HepG2 (cell line): ENCODE measurements around the gene PIGR.

Source experiments
- FOXK1 ChIP-seq: sonication (generic); formaldehyde crosslinking; IDR thresholded peaks from 2 replicates; pipeline ENCODE4 v1.4.0; 2020; ENCODE audit warnings: low read depth, missing genetic modification reagents, borderline replicate concordance
- POLR2A ChIP-seq, 2 experiments: IDR thresholded peaks; 2 replicates each; pipeline ENCODE4 v1.6.1; 2011; ENCODE audit warnings: low read depth in 2 of 2, low read length in 2 of 2, mild to moderate bottlenecking in 1 of 2, moderate library complexity in 1 of 2; ENCODE audit not compliant: insufficient read depth in 1 of 2
- TAF1 ChIP-seq: sonication (generic); formaldehyde crosslinking; IDR thresholded peaks from 2 replicates; pipeline ENCODE4 v1.4.0; 2020; ENCODE audit warnings: missing genetic modification reagents
- YY1 ChIP-seq: IDR thresholded peaks from 2 replicates; pipeline ENCODE4 v1.6.1; 2011; ENCODE audit warnings: low read length, low read depth, moderate library complexity, mild to moderate bottlenecking; ENCODE audit not compliant: insufficient read depth, insufficient replicate concordance
- ZC3H13 ChIP-seq: sonication (generic); formaldehyde crosslinking; IDR thresholded peaks from 2 replicates; pipeline ENCODE4 v1.8.1; 2023; ENCODE audit warnings: mild to moderate bottlenecking, missing genetic modification reagents, moderate library complexity
- ZNF10 ChIP-seq: sonication (generic); formaldehyde crosslinking; IDR thresholded peaks from 2 replicates; pipeline ENCODE4 v1.4.0; 2020; ENCODE audit warnings: mild to moderate bottlenecking, low read depth, missing genetic modification reagents, borderline replicate concordance

- no peak for TF ChIP-seq ZC3H13 (CRISPR knock-in tag)
- TF ChIP-seq FOXK1 = no peak
- TF ChIP-seq ZNF10 (CRISPR knock-in tag) = no peak
- no peak for TF ChIP-seq POLR2A (IDR thresholded peaks at IDR 0.05; ENCODE audit: insufficient read depth in 1 of 2, low read depth in 2 of 2, low read length in 2 of 2)
- TF ChIP-seq YY1 = no peak
- no peak for TF ChIP-seq TAF1 (CRISPR knock-in tag)
Observed at GRCh38 chr1:206893380-206893779, 52.9 kb downstream of the PIGR start.
